GM12892 (cell line): ENCODE measurements around the gene PRKD1.

Experiments used
- POLR2A ChIP-seq: IDR thresholded peaks from 2 replicates; pipeline ENCODE4 v1.6.1; 2011; ENCODE audit warnings: low read depth, low read length, control low read depth
- POLR2AphosphoS5 ChIP-seq: IDR thresholded peaks from 2 replicates; pipeline ENCODE4 v1.6.1; 2011; ENCODE audit warnings: low read depth, low read length, control low read depth
- TAF1 ChIP-seq: IDR thresholded peaks from 2 replicates; pipeline ENCODE4 v1.6.1; 2011; ENCODE audit warnings: low read depth, mild to moderate bottlenecking, control low read depth, low read length, borderline replicate concordance

GRCh38 chr14:29836395-29836794 lies 91.3 kb downstream of the PRKD1 start:
- TF ChIP-seq POLR2AphosphoS5 (no peak), POLR2A (no peak), TAF1 (no peak)
